T-helper 17 cell (primary cell): ENCODE data around the gene NDUFS8. TPM values are rescaled to one million over a fixed set of nuclear protein-coding genes. Genes with fewer than 3 reads are reported as not detected.
A peak's percentile ranks its signal among the peaks of the same experiment; 100 is the strongest.

Source experiments
- ATAC-seq: fragments of 150-1000 bp; cut with Tn5 transposase; 2 replicates; pipeline ENCODE4 v1.10.0; 2021; ENCODE audit warnings: mild to moderate bottlenecking, moderate library complexity
- DNase-seq, 3 donors: peaks; one replicate each; pipeline versions ENCODE4 v3.0.0 to v3.0.0-alpha.2; 2020 to 2021
- H3K9me3 ChIP-seq: one replicate; pipeline ENCODE4 v1.7.0; 2013; ENCODE audit warnings: low read length, mild to moderate bottlenecking; ENCODE audit not compliant: control insufficient read depth, poor library complexity, severe bottlenecking
- H3K27ac Mint-ChIP-seq: one replicate; pipeline ENCODE4 v1.8.0; 2022; ENCODE audit warnings: mild to moderate bottlenecking, moderate library complexity, mixed read lengths
- H3K27me3 Mint-ChIP-seq: one replicate; pipeline ENCODE4 v1.8.0; 2022; ENCODE audit warnings: mixed read lengths
- H3K36me3 Mint-ChIP-seq: one replicate; pipeline ENCODE4 v1.8.0; 2022; ENCODE audit warnings: low read depth, mixed read lengths
- H3K4me1 Mint-ChIP-seq: one replicate; pipeline ENCODE4 v1.8.0; 2022; ENCODE audit warnings: mild to moderate bottlenecking, mixed read lengths
- H3K4me3 Mint-ChIP-seq: one replicate; pipeline ENCODE4 v1.8.0; 2022; ENCODE audit warnings: mild to moderate bottlenecking, moderate library complexity, mixed read lengths
- total RNA-seq, 4 donors: library from RNA in 2 of 4; stranded (reverse) in 2 of 4; gene quantifications; one replicate each; pipeline ENCODE4 v1.2.3 and lab custom pipeline; 2022 to 2026

NDUFS8 gene
- total RNA-seq, 2 donors from 2014 or later, result 59.5 to 64.2 TPM

DNA sequence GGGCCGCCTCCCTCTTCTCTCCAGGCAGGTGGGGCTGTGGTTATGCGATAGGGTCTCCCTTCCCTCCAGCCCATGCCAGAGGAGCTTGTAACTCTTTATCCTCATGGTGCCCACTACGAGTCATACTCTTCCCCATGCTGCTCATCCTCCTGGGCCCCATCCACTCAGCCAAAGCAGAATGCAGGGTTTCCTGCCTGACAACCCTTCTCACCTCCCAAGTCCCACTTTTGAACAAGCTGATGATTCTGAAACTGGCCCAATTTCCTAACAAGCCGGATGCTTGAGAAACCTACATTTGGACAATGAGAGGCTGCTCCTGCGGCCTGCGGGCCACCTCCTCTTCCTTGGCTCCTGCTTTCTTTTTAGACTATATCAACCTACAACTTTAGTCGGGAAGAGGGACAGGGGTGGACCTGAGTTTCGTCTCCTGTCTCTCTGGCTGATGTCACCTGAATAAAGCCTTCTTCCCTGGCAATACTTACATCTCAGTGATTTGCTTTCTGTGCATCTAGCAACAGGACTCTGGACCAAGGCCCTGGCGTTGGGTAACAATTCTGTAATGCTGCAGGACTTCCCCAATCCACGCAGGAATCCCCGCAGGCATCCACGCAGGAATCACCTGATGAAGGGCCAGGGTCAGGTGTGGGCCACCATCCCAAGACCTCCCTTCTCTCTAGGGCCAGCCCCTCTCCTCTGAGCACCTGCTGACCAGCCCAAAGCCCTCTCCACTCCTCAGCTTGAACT lies 1.5 kb upstream of the NDUFS8 start:
- H3K27ac Mint-ChIP-seq, result no peak overlapping the region
- ATAC-seq (no peak), DNase-seq (no peak)
- H3K27me3 Mint-ChIP-seq, result no peaks in the 10 kb centered on the region
- H3K4me1 Mint-ChIP-seq, result peaks cover 15% of the 10 kb centered on the region
- H3K4me3 Mint-ChIP-seq, result no peak overlapping the region
- H3K36me3 Mint-ChIP-seq, result peaks cover 3% of the 10 kb centered on the region
- H3K9me3 ChIP-seq, result no peaks in the 10 kb centered on the region

DNA sequence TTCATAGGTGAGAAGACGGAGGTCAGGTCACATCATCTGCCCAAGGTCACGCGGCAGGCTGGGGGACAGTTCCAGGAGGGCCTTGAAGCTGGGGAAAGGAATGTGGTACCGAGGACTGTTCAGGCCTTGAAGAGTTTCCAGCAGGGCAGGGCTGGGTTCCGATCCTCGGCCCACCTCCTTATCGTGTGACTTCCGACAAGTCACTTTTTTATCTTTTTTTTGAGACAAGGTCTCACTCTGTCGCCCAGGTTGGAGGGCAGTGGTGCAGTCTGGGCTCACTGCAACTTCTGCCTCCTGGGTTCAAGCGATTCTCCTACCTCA lies 623 bp downstream of the NDUFS8 start:
- peak overlapping the region; percentile 97 for H3K4me3 Mint-ChIP-seq
- ATAC-seq (no peak), DNase-seq (no peak)
- no peaks in the 10 kb centered on the region for H3K27me3 Mint-ChIP-seq
- no peaks in the 10 kb centered on the region for H3K9me3 ChIP-seq
- peaks cover 17% of the 10 kb centered on the region for H3K4me1 Mint-ChIP-seq
- H3K36me3 Mint-ChIP-seq, result peaks cover 3% of the 10 kb centered on the region
- H3K27ac Mint-ChIP-seq, result peak overlapping the region; percentile 96

DNA sequence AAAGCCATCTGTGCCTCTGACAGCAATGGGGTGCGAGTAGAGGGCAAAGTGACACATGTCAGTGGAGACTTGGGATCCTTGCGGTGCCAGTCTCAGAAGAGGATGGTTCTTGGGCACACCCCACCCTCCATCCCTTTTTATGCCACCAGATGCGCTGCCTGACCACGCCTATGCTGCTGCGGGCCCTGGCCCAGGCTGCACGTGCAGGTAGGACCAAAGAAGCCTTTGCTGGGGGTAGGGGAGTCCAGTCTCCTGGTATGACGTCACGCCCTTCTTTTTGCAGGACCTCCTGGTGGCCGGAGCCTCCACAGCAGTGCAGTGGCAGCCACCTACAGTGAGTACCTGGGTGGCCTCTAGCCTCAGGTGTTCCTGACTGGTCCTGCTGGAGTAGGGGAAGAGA lies 1.5 kb downstream of the NDUFS8 start:
- Mint-ChIP-seq H3K27me3 (no peaks in the 10 kb centered on the region), H3K36me3 (peaks cover 3% of the 10 kb centered on the region), H3K27ac (peak overlapping the region; percentile 96), H3K4me1 (peaks cover 22% of the 10 kb centered on the region), H3K4me3 (peak overlapping the region; percentile 97)
- ATAC-seq (no peak), DNase-seq (no peak)
- H3K9me3 ChIP-seq, result no peaks in the 10 kb centered on the region

DNA sequence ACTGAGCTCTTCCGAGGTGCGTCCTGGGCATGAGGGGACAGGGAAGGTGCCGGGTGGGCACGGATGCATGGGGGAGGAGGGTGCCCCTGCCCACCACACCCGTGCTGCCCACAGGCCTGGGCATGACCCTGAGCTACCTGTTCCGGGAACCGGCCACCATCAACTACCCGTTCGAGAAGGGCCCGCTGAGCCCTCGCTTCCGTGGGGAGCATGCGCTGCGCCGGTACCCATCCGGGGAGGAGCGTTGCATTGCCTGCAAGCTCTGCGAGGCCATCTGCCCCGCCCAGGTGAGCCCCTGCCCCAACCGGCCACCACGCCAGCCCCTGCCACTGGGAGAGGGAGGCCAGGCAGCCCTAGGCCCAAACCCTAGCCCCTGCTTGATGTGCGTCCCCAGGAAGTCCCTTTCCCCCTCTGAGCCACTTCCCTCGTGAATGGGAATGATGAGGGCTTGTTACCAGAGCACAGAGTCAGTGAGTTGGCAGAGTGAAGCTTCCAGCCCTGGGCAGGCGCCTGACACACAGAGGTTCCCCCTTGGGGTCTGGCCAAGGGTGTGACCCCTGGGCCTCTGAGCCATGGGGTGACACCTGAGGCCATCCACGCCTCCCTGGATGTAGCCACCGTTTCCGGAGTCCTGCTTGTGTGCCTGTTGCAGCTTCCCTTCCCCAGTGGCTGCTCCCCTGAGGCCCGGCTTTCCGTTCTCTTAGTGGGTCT lies 2.7 kb downstream of the NDUFS8 start:
- Mint-ChIP-seq H3K4me3 (no peak overlapping the region), H3K4me1 (peaks cover 24% of the 10 kb centered on the region), H3K27me3 (no peaks in the 10 kb centered on the region), H3K36me3 (peaks cover 3% of the 10 kb centered on the region), H3K27ac (no peak overlapping the region)
- DNase-seq (no peak), ATAC-seq (no peak)
- H3K9me3 ChIP-seq, result no peaks in the 10 kb centered on the region

DNA sequence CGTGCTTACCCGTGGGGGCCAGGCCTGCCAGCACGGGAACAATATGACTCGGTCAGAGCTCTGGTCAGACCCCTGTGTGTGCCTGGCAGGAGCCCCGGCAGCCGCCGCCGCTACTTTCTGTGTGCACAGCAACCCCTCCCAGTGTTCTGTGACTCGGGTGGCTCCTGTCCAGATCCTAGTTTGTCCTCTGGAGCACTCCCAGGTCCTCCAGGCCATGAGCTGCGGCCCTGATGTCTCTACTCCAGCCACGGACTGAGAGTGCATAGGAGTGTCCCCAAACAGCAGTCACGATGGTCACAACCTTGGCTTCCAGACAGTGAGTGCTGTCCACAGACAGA lies 3.2 kb downstream of the NDUFS8 start:
- no peak overlapping the region for H3K27ac Mint-ChIP-seq
- no peak for ATAC-seq
- H3K27me3 Mint-ChIP-seq, result no peaks in the 10 kb centered on the region
- no peak for DNase-seq
- peaks cover 3% of the 10 kb centered on the region for H3K36me3 Mint-ChIP-seq
- no peak overlapping the region for H3K4me3 Mint-ChIP-seq
- H3K4me1 Mint-ChIP-seq, result peaks cover 24% of the 10 kb centered on the region
- H3K9me3 ChIP-seq, result no peaks in the 10 kb centered on the region

DNA sequence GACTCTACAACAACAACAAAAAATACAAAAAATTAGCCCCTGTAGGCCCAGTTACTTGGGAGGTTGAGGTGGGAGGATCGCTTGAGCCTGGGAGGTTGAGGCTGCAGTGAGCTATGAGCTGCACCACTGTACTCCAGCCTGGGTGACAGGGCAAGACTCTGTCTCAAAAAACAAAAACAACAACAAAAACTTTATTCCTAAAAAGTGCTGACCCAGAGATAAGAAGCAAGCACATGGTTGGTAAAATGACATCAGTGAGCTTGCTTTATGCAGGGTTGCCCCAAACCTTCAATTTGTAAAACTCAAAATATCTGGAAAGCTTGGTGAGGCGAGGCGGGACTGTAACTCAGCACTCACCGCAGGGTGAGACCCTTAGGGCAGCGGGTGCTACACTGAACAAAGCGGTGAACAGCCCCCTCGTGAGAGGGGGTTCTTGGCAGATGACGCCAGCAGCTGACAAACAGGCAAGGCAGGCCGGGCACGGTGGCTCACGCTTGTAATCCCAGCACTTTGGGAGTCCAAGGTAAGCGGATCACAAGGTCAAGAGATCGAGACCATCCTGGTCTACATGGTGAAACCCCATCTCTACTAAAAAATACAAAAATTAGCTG lies 4.9 kb downstream of the NDUFS8 start:
- DNase-seq, result no peak
- H3K9me3 ChIP-seq, result no peaks in the 10 kb centered on the region
- peaks cover 22% of the 10 kb centered on the region for H3K4me1 Mint-ChIP-seq
- peaks cover under 1% of the 10 kb centered on the region for H3K36me3 Mint-ChIP-seq
- no peak overlapping the region for H3K27ac Mint-ChIP-seq
- H3K27me3 Mint-ChIP-seq, result no peaks in the 10 kb centered on the region
- no peak for ATAC-seq
- no peak overlapping the region for H3K4me3 Mint-ChIP-seq

DNA sequence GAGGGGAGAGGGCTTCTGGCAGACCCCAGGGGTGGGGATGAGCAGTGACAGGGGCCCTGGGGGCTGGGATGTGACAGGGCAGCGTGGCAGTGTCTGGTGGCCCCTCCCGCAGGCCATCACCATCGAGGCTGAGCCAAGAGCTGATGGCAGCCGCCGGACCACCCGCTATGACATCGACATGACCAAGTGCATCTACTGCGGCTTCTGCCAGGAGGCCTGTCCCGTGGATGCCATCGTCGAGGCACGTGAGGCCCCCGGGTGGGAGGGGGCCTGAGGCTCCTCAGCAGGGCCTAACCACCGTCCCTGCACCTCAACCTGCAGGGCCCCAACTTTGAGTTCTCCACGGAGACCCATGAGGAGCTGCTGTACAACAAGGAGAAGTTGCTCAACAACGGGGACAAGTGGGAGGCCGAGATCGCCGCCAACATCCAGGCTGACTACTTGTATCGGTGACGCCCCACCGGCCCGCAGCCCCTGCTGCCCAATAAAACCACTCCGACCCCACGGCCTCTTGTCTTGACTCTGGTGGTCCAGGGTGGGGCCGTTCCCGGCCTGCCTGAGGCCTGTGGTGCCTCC lies 5.7 kb downstream of the NDUFS8 start:
- DNase-seq, result no peak
- Mint-ChIP-seq H3K4me3 (no peak overlapping the region), H3K27me3 (no peaks in the 10 kb centered on the region), H3K4me1 (peaks cover 24% of the 10 kb centered on the region), H3K36me3 (no peaks in the 10 kb centered on the region), H3K27ac (peak overlapping the region; percentile 90)
- no peaks in the 10 kb centered on the region for H3K9me3 ChIP-seq
- ATAC-seq, result no peak

DNA sequence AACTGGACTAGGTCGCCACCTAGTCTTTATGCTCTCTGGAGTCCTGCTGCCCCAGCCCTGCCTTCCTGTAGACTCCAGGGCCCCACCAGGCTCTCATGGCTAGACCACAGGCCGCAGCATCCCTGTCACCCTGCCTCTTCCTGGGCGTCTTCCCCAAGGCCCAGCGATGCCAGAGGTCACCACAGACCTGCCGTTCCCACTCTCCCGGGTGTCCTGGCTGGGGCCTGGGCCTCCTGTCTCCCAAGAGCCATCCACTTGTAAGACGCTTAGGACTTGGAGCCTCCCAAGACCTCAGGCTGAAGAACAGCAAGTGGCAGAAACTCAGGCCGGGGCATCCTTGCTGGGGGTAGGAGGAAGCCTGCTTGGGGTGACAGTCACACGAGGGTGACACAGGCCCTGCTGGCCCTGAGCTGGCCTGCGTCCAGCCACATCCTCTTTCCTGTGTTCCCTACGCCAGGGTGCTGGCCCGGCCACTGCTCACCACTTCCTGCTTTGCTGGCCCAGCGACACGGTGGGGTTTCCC lies 6.3 kb downstream of the NDUFS8 start:
- peaks cover 23% of the 10 kb centered on the region for H3K4me1 Mint-ChIP-seq
- H3K36me3 Mint-ChIP-seq, result no peaks in the 10 kb centered on the region
- H3K4me3 Mint-ChIP-seq, result no peak overlapping the region
- peak overlapping the region; percentile 90 for H3K27ac Mint-ChIP-seq
- DNase-seq (no peak), ATAC-seq (peak; percentile 24)
- no peaks in the 10 kb centered on the region for H3K9me3 ChIP-seq
- no peaks in the 10 kb centered on the region for H3K27me3 Mint-ChIP-seq

DNA sequence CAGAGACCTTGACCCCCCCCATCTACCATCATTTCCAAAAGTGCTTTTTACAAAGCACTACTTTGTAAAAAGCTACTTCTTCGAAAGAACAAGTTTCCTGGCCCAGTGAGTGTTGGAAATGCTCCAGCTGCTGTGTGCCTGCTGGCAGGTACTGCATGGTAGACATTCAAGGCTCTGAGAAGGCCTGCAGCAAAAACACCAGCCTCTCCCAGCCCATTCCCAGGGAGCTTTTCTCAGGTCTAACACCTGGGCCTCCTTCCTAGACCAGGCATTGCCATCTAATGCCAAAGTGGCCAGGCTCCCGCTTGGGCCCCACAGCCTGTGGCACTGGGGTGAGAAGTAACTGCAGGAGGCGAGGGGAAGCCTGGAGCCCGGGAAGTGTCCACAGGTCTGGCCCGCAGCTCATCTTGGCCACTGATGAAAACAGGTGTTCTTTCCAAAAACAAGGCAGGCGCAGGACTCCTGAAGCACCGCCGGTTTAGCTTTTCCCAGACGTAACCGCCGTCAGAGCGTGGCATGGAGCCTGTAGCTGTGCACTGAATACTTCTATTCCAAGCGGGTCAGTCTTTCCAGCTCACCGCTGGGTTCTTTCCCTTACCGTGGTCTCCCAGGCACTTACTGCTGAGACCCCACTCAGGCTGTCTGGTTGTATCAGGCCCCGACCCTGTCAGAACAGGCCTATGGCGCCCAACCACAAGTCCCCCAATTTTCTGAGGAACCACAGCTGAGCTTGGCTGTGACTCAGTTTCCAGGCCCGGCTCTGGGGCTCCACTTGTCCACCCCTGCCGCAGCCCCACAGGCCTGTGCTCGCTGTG lies 7.1 kb downstream of the NDUFS8 start:
- ATAC-seq (no peak), DNase-seq (no peak)
- Mint-ChIP-seq H3K27me3 (no peaks in the 10 kb centered on the region), H3K36me3 (no peaks in the 10 kb centered on the region), H3K27ac (peak overlapping the region; percentile 90), H3K4me3 (peak overlapping the region; percentile 65), H3K4me1 (peaks cover 25% of the 10 kb centered on the region)
- no peaks in the 10 kb centered on the region for H3K9me3 ChIP-seq

DNA sequence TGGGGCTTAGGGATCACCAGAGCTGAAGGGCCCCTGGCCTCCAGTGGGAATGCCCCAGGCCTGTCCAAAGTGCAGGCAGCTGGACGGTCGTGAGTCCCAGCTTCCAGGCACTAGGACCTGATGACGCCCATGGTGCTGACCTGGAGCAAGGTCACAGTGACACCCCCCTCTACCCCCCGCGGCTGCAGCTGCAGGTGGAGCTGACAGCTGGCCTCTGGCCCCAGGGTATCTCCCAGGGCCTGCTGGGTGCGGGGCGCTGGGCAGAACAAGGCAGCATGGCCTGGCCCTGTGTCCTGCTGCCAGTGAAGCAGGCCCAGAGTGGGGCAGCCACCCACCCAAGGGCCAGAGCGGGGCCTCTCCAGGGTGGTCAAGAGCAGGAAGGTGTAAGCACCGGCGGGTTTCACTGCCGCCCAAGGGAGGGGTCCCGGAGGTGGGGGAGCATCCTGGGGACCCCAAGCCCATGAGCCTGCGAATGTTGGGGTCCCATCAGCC lies 7.8 kb downstream of the NDUFS8 start:
- peak overlapping the region; percentile 89 for H3K27ac Mint-ChIP-seq
- H3K27me3 Mint-ChIP-seq, result no peaks in the 10 kb centered on the region
- no peak for DNase-seq
- H3K36me3 Mint-ChIP-seq, result no peaks in the 10 kb centered on the region
- H3K4me3 Mint-ChIP-seq, result peak overlapping the region; percentile 93
- ATAC-seq, result no peak
- H3K9me3 ChIP-seq, result no peaks in the 10 kb centered on the region
- peaks cover 25% of the 10 kb centered on the region for H3K4me1 Mint-ChIP-seq

DNA sequence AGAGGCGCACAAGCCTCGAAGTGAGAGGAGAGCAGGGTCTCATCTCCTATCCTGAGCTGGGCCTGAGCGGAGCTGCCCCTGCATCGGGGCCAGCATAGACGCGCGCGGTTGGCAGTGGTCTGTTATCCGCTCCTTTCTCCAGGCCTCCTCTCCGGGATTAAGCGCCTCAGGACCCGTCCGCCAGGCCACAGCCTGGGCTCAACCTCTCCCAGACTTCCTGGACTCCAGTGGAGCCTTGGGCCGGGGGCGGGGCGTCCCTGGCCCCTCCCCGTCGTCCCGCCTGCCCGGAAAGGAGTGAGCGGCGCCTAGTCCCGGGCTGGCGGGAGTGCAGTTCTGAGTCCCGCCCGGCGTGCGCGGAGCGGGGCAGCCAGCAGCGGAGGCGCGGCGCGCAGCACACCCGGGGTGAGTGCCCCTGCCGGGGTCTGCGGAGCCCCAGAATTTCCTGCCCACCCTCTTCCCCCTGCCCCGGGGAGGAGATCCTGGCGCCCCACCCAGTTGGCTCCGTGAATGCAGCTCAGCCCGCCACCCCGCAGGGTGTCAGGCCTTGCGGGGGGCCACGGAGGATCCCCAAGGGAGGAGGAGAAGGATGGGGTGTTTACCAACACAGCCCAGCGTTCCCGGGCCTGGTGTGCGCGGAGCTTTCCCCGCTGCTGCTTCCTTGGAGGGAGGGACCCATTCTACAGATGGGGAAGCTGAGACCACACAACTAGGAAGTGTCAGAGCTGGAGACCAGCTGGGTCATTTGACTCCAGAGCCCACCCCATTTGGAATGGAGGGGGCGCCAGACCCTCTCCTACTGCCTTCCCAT lies 8.4 kb downstream of the NDUFS8 start, which contains the start of gene TCIRG1:
TCIRG1 (plus strand) TSS at position 308 of the 808 bp plus-strand sequence. CDS start 2,247 bp downstream, outside the sequence.
- ATAC-seq, result peak; percentile 67
- Mint-ChIP-seq H3K4me3 (peak within 1 kb of the TSS; percentile 93), H3K27ac (peak within 1 kb of the TSS; percentile 90)

DNA sequence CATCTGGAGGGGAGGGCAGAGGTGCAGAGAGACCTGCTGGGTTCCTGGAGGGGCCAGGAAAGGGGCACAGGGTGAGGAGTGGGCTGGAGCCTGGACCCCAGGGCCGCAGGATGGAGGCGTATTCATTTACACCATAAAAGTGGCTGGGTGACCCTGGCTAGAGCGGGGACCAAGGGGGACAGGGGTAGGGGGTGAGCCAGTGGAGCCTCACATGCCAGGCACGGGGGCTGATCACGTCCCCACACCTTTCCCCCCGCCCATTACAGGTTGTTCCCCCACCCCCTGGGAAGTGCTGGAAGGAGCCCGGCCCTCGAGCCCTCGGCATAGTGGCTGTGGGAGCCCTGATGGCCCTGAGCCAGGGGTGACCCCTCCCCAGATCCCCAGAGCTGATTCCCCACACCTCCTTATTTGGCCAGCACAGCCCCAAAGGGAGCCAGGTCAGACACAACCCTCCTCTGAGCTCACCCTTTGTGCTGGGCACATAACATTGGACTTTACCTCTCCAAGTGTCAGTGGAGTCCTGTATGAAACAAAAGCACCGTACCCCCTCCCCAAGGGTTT lies 9.1 kb downstream of the NDUFS8 start:
- peak overlapping the region; percentile 89 for H3K27ac Mint-ChIP-seq
- H3K27me3 Mint-ChIP-seq, result no peaks in the 10 kb centered on the region
- peaks cover 28% of the 10 kb centered on the region for H3K4me1 Mint-ChIP-seq
- DNase-seq (no peak), ATAC-seq (peak; percentile 9)
- no peaks in the 10 kb centered on the region for H3K9me3 ChIP-seq
- no peaks in the 10 kb centered on the region for H3K36me3 Mint-ChIP-seq
- H3K4me3 Mint-ChIP-seq, result peak overlapping the region; percentile 93

More for the DNA sequence above, 8.4 kb downstream of the NDUFS8 start, which contains the start of gene TCIRG1:
- DNase-seq, result peak in 2 of 3 donors; percentile 54 to 56
- Mint-ChIP-seq H3K4me1 (peaks cover 25% of the 10 kb centered on the region), H3K36me3 (no peaks in the 10 kb centered on the region), H3K27me3 (no peaks in the 10 kb centered on the region)
- H3K9me3 ChIP-seq, result no peaks in the 10 kb centered on the region
